Heart right ventricle (tissue), 16 donors: ENCODE results near the gene PRRT4. TPM values are rescaled to one million over a fixed set of nuclear protein-coding genes. Genes with fewer than 3 reads are reported as not detected.

Source experiments
- ATAC-seq, 8 donors: fragments of 200-7000 bp; cut with Tn5 transposase; one replicate each; pipeline ENCODE4 v1.9.1; 2020; ENCODE audit warnings: mild to moderate bottlenecking in 8 of 8, moderate library complexity in 8 of 8, moderate number of reproducible peaks in 1 of 8
- DNase-seq, 2 donors: peaks; one replicate each; pipeline ENCODE4 v3.0.0-alpha.2; 2020
- H3K27ac ChIP-seq, 10 donors: fragments of 200-600 bp; sonication (generic) in 2 of 10; one replicate each; pipeline versions ENCODE4 v1.5.0 to v1.8.0; 2020 to 2022; ENCODE audit warnings: mild to moderate bottlenecking in 3 of 10
- H3K27me3 ChIP-seq, 7 donors: fragments of 200-600 bp; one replicate each; pipeline ENCODE4 v1.8.0; 2021 to 2022; ENCODE audit warnings: mild to moderate bottlenecking in 2 of 7
- H3K36me3 ChIP-seq, 9 donors: fragments of 200-600 bp; sonication (generic) in 1 of 9; one replicate each; pipeline versions ENCODE4 v1.5.0 to v1.8.0; 2020 to 2022; ENCODE audit warnings: mild to moderate bottlenecking in 2 of 9
- H3K4me1 ChIP-seq, 9 donors: fragments of 200-600 bp; sonication (generic) in 1 of 9; one replicate each; pipeline versions ENCODE4 v1.5.0 to v1.8.0; 2020 to 2022; ENCODE audit warnings: mild to moderate bottlenecking in 4 of 9
- H3K4me3 ChIP-seq, 10 donors: fragments of 200-600 bp; sonication (generic) in 2 of 10; one replicate each; pipeline versions ENCODE4 v1.5.0 to v1.8.0; 2020 to 2022; ENCODE audit warnings: mild to moderate bottlenecking in 7 of 10, moderate library complexity in 2 of 10
- H3K9me3 ChIP-seq, 11 donors: fragments of 200-600 bp in 10 of 11; sonication (generic) in 2 of 11; one replicate each; pipeline versions ENCODE4 v1.5.0 to v1.8.0; 2013 to 2022; ENCODE audit warnings: mild to moderate bottlenecking in 2 of 11, control low read depth in 1 of 11, moderate library complexity in 1 of 11
- WGBS, 2 donors: extraction: QIAGEN DNeasy Blood & Tissue Kit; methylation state at CpG; one replicate each; pipeline ENCODE4 v1.1.7; 2013; ENCODE audit warnings: inconsistent platforms in 1 of 2; 5-methylcytosine and 5-hydroxymethylcytosine counted together
- intact Hi-C, 10 donors: fragments of 100-400 bp; cut with DNase I; formaldehyde crosslinking; loops; one replicate each; pipeline versions ENCODE4 v1.11.1 to v1.14.2; 2022
- polyA plus RNA-seq, 2 donors: library from polyadenylated mRNA; stranded (reverse); fragments of 200-250 nt; gene quantifications; one replicate each; pipeline ENCODE4 v1.2.3, GENCODE V29; 2013
- total RNA-seq, 10 donors: library from RNA; stranded (reverse); fragmentation: NEBNext Ultra II Directional in 3 of 10; extraction: Animal tissue kit (Norgen Biotek cat#: 25700) in 3 of 10; gene quantifications; one replicate each; pipeline versions ENCODE4 v1.2.1 to v1.2.4, GENCODE V29; 2021 to 2023
- TF ChIP-seq, protein P1 (sequence below), 9 donors: fragments of 200-600 bp; sonication (generic) in 2 of 9; IDR thresholded peaks; one replicate each; pipeline versions ENCODE4 v1.5.0 to v1.8.0; 2021 to 2022; ENCODE audit warnings: antibody characterized with exemption in 9 of 9, mild to moderate bottlenecking in 5 of 9, moderate library complexity in 1 of 9
- donor health status: Arrhythmogenic right ventricular cardiomyopathy.
- donor health status: ischemic (EF 13 %, LVEDD 7.1; RV severe dilation, severe dysfunction).
- donor health status: healthy with polysubstance abuse.
- donor health status: DM: no; HTN: yes; CAD: no.
- donor health status: DM: no; HTN: no; CAD: no.
- donor health status: ischemic (EF 25% LVEDD 6.9; RV normal size, moderate dysfunction).
- donor health status: ischemic (EF 25% LVEDD 5.7; RV mildly dilated, moderate dysfunction).
- donor health status: healthy.
- donor health status: DM: yes; HTN: yes; CAD: no.
- donor health status: Ischemic cardiomyopathy.
- donor health status: ischemic (EF 35%, LVEDD 5.7; RV mildly dilated, moderate dysfunction).
- donor health status: nonischemic (EF 11% LVEDD 7.7; RV severe dilation, severe dysfunction).
- donor health status: DM: yes; HTN: yes; CAD: no.
- donor health status: PGD.
- donor health status: ischemic (EF 29% LVEDD 5.4; RV normal size, mild dysfunction).
- donor health status: nonischemic (EF 23%, LVEDD 6.1; RV moderate dilation, normal function).

The PRRT4 gene
- total and polyA plus RNA-seq, 12 donors: 0.67 to 3.1 (median 2.0) TPM

DNA sequence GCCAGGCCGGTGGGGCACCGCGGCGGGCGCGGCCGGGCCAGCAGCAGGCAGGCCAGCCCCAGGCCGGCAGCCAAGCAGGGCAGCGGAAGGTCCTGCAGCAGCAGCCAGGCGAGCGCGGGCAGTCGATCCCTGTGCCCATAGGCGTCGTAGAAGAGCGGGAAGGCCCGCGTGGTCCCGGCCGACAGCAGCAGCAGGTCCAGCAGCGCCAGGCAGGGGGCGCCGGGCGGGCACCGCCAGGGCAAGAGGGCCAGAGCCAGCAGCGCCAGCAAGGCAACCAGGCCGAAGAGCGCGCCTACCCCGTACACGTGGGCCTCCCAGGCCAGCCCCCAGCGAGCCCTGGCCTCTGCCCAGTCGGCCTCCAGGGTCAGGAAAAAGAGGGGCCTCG, 9.3 kb downstream of the PRRT4 start:
- Histone ChIP-seq H3K27me3 (peaks cover 0 to 47% (median 31%) of the 10 kb centered on the region in 7 donors), H3K9me3 (no peaks in the 10 kb centered on the region), H3K27ac (no peak overlapping the region), H3K4me3 (peak overlapping the region in 6 of 10 donors; percentile 5 to 38 (median 26)), H3K36me3 (no peaks in the 10 kb centered on the region), H3K4me1 (peaks cover 0 to 21% (median 12%) of the 10 kb centered on the region in 9 donors)
- 4 to 11% methylated on average over 27 to 34 of the region's 34 CpGs for WGBS, 2 donors
- TF ChIP-seq, protein P1, sequence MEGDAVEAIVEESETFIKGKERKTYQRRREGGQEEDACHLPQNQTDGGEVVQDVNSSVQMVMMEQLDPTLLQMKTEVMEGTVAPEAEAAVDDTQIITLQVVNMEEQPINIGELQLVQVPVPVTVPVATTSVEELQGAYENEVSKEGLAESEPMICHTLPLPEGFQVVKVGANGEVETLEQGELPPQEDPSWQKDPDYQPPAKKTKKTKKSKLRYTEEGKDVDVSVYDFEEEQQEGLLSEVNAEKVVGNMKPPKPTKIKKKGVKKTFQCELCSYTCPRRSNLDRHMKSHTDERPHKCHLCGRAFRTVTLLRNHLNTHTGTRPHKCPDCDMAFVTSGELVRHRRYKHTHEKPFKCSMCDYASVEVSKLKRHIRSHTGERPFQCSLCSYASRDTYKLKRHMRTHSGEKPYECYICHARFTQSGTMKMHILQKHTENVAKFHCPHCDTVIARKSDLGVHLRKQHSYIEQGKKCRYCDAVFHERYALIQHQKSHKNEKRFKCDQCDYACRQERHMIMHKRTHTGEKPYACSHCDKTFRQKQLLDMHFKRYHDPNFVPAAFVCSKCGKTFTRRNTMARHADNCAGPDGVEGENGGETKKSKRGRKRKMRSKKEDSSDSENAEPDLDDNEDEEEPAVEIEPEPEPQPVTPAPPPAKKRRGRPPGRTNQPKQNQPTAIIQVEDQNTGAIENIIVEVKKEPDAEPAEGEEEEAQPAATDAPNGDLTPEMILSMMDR (IDR thresholded peaks at IDR 0.05): peak; percentile 31 to 66 (median 56)
- ATAC-seq: peak; percentile 13 to 65 (median 40)
- intact Hi-C loops: loop anchor here in 2 of 10 donors (1.0 kb wide), 1 partner anchor 35 kb away; no protein-coding TSS in a partner anchor
- DNase-seq: peak; percentile 30 to 55

DNA sequence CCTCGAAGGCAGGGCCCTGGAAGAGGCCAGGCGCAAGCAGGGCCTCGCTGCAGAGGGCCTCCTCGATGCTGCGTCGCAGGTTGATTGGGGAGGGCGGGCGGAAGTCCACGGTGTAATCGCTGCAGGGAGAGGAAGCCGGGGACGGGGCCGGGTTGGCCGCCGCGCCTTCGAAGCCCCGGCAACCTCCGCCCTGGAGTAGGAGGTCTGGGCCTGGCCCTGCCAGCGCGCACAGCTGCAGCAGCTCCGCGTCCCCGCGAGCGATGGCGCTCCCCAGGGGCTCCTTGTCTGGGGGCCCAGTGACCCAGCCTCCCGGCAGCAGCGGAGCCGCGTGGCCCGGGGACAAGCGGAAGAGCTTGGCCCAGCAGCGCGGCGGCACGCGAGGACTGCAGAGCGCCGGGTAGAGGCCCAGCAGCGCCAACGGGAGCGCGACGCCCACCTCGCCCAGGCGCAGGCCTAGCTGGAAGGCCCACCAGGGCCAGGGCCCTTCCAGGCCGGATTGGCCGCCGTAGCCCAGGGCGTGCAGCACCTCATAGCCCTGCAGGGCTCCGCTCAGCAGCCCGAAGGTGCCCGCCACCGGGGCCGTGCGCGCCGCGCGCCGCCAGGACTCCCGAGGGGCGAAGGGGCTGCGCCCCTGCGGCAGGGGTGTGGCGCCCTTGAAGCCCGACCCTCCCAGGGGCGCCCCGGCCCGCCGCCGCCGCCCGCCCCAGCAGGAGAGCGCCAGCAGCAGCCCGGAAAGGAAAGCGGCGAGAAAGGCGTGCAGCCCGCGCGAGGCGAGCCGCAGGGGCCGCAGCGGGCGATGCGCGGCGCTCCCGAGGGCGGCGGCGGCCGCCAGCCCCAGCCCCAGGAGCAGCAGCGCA, 10.0 kb downstream of the PRRT4 start:
- TF ChIP-seq, protein P1 (IDR thresholded peaks at IDR 0.05): no peak
- no peak overlapping the region for H3K27ac ChIP-seq
- H3K36me3 ChIP-seq: no peaks in the 10 kb centered on the region
- peak overlapping the region in 9 of 10 donors; percentile 21 to 48 (median 33) for H3K4me3 ChIP-seq
- DNase-seq (peak in 1 of 2 donors; percentile 33), ATAC-seq (peak in 5 of 8 donors; percentile 10 to 38 (median 23))
- H3K9me3 ChIP-seq: no peaks in the 10 kb centered on the region
- intact Hi-C loops: loop anchor here in 2 of 10 donors (1.0 kb wide), 1 partner anchor 36 kb away; no protein-coding TSS in a partner anchor
- H3K27me3 ChIP-seq: peaks cover 0 to 47% (median 31%) of the 10 kb centered on the region in 7 donors
- WGBS, 2 donors: 9 to 11% methylated on average over 69 to 97 of the region's 97 CpGs
- H3K4me1 ChIP-seq: peaks cover 0 to 17% (median 10%) of the 10 kb centered on the region in 9 donors

DNA sequence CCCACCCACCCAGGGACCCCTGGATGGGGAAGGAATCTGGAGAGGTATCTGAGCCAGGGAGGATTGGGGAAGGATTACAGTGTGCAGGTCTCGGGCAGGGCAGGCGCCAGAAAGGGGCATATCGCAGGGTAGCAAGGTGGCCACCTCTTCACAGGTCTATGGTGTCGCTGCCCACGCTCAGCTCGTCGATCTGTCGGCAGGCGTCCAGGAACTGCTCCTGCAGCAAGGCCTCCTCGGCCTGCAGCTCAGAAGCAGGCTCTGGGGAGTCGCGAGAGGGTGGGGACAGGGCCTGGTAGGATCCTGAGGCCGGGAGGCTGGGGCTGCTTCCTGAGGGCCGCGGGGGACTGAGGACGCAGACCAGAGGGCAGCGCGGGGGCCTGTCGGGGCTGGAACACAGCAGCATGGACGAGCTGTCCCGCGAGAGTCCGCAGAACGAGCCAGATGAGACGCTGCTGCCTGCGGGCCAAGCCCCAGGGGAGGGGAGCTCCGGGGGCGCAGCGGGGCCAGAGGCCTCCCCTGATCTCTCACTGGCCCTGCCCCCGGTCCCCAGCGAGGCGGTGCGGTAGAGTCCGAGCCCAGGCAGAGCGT, 10.7 kb downstream of the PRRT4 start:
- DNase-seq: peak in 1 of 2 donors; percentile 38
- Histone ChIP-seq H3K36me3 (no peaks in the 10 kb centered on the region), H3K9me3 (no peaks in the 10 kb centered on the region), H3K27ac (no peak overlapping the region), H3K27me3 (peaks cover 0 to 47% (median 31%) of the 10 kb centered on the region in 7 donors), H3K4me3 (peak overlapping the region in 6 of 10 donors; percentile 21 to 48 (median 34)), H3K4me1 (peaks cover 0 to 14% (median 7%) of the 10 kb centered on the region in 9 donors)
- TF ChIP-seq, protein P1 (IDR thresholded peaks at IDR 0.05): no peak
- ATAC-seq: peak in 5 of 8 donors; percentile 2 to 19 (median 10)
- intact Hi-C loops: loop anchor here in 1 of 10 donors (1.0 kb wide), 1 partner anchor 38 kb away; no protein-coding TSS in a partner anchor
- 55 to 56% methylated on average over 26 to 35 of the region's 35 CpGs for WGBS, 2 donors

DNA sequence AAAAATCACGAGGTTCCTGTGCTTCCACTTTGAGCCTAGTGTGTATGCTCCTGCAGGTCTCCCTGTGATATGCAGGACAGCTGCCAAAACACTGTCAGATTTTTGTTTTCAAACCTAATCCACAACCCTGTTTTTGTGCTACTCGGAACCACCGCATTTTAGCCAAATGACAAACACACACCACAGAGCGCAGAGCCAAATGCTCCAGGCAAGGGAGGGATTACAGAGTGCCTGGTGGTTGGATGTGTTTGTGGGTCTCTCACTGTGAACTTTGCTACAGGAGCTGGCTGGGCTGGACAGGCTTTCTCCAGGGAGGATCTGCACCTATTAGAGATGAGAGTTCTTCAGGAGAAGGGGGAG, 12.0 kb downstream of the PRRT4 start:
- Histone ChIP-seq H3K27me3 (peaks cover 0 to 47% (median 31%) of the 10 kb centered on the region in 7 donors), H3K36me3 (no peaks in the 10 kb centered on the region), H3K27ac (no peak overlapping the region), H3K4me3 (no peak overlapping the region), H3K4me1 (peaks cover 0 to 14% (median 7%) of the 10 kb centered on the region in 9 donors), H3K9me3 (no peaks in the 10 kb centered on the region)
- no peak for DNase-seq
- TF ChIP-seq, protein P1 (IDR thresholded peaks at IDR 0.05): no peak
- no peak for ATAC-seq
- intact Hi-C loops: loop anchor here in 3 of 10 donors (2.0 to 5.0 kb wide), 2 partner anchors 37 to 38 kb away; no protein-coding TSS in a partner anchor
- WGBS, 2 donors: 41 to 46% methylated on average over 4 of the region's 4 CpGs
